WTC11 (cell line): ENCODE measurements around the gene AQP12B. TPM values are rescaled to one million over a fixed set of nuclear protein-coding genes. Genes with fewer than 3 reads are reported as not detected.

Experiments
- ATAC-seq: fragments of 200-7000 bp; cut with Tn5 transposase; 2 replicates; pipeline ENCODE4 v1.10.0; 2021; ENCODE audit warnings: mild to moderate bottlenecking, moderate library complexity
- CTCF ChIA-PET: fragments of 300-600 bp; sonication (Branson Sonifier 250); formaldehyde crosslinking; loops from one replicate; lab custom pipeline; 2021; ENCODE audit warnings: antibody characterized with exemption; lab: Charles Lee
- POLR2A ChIA-PET: fragments of 350-600 bp; sonication (Branson Sonifier 250); formaldehyde crosslinking; loops from one replicate; lab custom pipeline; 2021; ENCODE audit warnings: antibody characterized with exemption; lab: Charles Lee
- DNase-seq: peaks from one replicate; pipeline ENCODE4 v3.0.0; 2021; ENCODE audit warnings: low spot score
- H3K27ac Mint-ChIP-seq: 2 replicates; pipeline ENCODE4 v1.8.0; 2021; ENCODE audit warnings: mixed read lengths
- H3K27me3 Mint-ChIP-seq: 2 replicates; pipeline ENCODE4 v1.8.0; 2021; ENCODE audit warnings: low read depth, mild to moderate bottlenecking, moderate library complexity, mixed read lengths
- H3K36me3 Mint-ChIP-seq: 2 replicates; pipeline ENCODE4 v1.8.0; 2021; ENCODE audit warnings: mixed read lengths
- H3K4me1 Mint-ChIP-seq: 2 replicates; pipeline ENCODE4 v1.8.0; 2022; ENCODE audit warnings: mixed read lengths
- H3K4me3 Mint-ChIP-seq: 2 replicates; pipeline ENCODE4 v1.8.0; 2021; ENCODE audit warnings: mild to moderate bottlenecking, moderate library complexity, mixed read lengths
- H3K9me3 Mint-ChIP-seq: 2 replicates; pipeline ENCODE4 v1.8.0; 2021; ENCODE audit warnings: mixed read lengths
- CREB1 ChIP-seq: sonication (generic); formaldehyde crosslinking; IDR thresholded peaks from 2 replicates; pipeline ENCODE4 v1.8.0; 2023; ENCODE audit warnings: mild to moderate bottlenecking, missing genetic modification reagents
- CREM ChIP-seq: sonication (generic); formaldehyde crosslinking; IDR thresholded peaks from 2 replicates; pipeline ENCODE4 v1.8.1; 2022; ENCODE audit warnings: mild to moderate bottlenecking, missing genetic modification reagents, moderate library complexity
- ETV6 ChIP-seq: sonication (generic); formaldehyde crosslinking; IDR thresholded peaks from 2 replicates; pipeline ENCODE4 v1.8.1; 2022; ENCODE audit warnings: mild to moderate bottlenecking, missing genetic modification reagents
- HMGA2 ChIP-seq: fragments of 250-450 bp; sonication (Bioruptor Pico); IDR thresholded peaks from 2 replicates; pipeline ENCODE4 v1.4.0; 2021; ENCODE audit warnings: mild to moderate bottlenecking, moderate library complexity
- KAT7 ChIP-seq: sonication (generic); formaldehyde crosslinking; IDR thresholded peaks from 2 replicates; pipeline ENCODE4 v1.8.1; 2023; ENCODE audit warnings: missing genetic modification reagents, mild to moderate bottlenecking, borderline replicate concordance
- NR1H2 ChIP-seq: sonication (generic); formaldehyde crosslinking; IDR thresholded peaks from 2 replicates; pipeline ENCODE4 v1.9.0; 2021; ENCODE audit warnings: mild to moderate bottlenecking, moderate library complexity, missing genetic modification reagents
- ZNF317 ChIP-seq: sonication (generic); formaldehyde crosslinking; IDR thresholded peaks from 2 replicates; pipeline ENCODE4 v1.8.1; 2023; ENCODE audit warnings: low read depth, mild to moderate bottlenecking, moderate library complexity, missing genetic modification reagents, borderline replicate concordance
- total RNA-seq: library from RNA; stranded (reverse); gene quantifications from 3 replicates; pipeline ENCODE4 v1.2.3, GENCODE V29; 2021
- TF ChIP-seq, protein P1 (sequence below): sonication (generic); formaldehyde crosslinking; IDR thresholded peaks from 2 replicates; pipeline ENCODE4 v1.8.1; 2023; ENCODE audit warnings: mild to moderate bottlenecking, missing genetic modification reagents
- TF ChIP-seq, protein P2 (sequence below): sonication (generic); formaldehyde crosslinking; conservative IDR thresholded peaks from 2 replicates; pipeline ENCODE4 v1.8.1; 2023; ENCODE audit warnings: mild to moderate bottlenecking, low read depth, missing genetic modification reagents, moderate library complexity
- TF ChIP-seq, protein P3 (sequence below): fragments of 250-450 bp; sonication (Bioruptor Pico); IDR thresholded peaks from 2 replicates; pipeline ENCODE4 v1.9.0; 2021; ENCODE audit warnings: moderate library complexity, mild to moderate bottlenecking, inconsistent platforms, borderline replicate concordance
- TF ChIP-seq, protein P4 (sequence below): sonication (generic); formaldehyde crosslinking; IDR thresholded peaks from 2 replicates; pipeline ENCODE4 v1.8.1; 2022; ENCODE audit warnings: missing genetic modification reagents, borderline replicate concordance
- TF ChIP-seq, protein P5 (sequence below): sonication (generic); formaldehyde crosslinking; IDR thresholded peaks from 2 replicates; pipeline ENCODE4 v1.8.1; 2023; ENCODE audit warnings: mild to moderate bottlenecking, missing genetic modification reagents
- TF ChIP-seq, protein P6 (sequence below): fragments of 250-450 bp; sonication (Bioruptor Pico); IDR thresholded peaks from 2 replicates; pipeline ENCODE4 v1.9.0; 2021; ENCODE audit warnings: mild to moderate bottlenecking, borderline replicate concordance
- TF ChIP-seq, protein P7 (sequence below): sonication (generic); formaldehyde crosslinking; IDR thresholded peaks from 2 replicates; pipeline ENCODE4 v1.8.0; 2022; ENCODE audit warnings: mild to moderate bottlenecking, missing genetic modification reagents
- TF ChIP-seq, protein P8 (sequence below): sonication (generic); formaldehyde crosslinking; IDR thresholded peaks from 2 replicates; pipeline ENCODE4 v1.8.1; 2022; ENCODE audit warnings: low read depth, mild to moderate bottlenecking, moderate library complexity, missing genetic modification reagents, borderline replicate concordance

AQP12B gene
- total RNA-seq, 1 experiment from 2014 or later = not detected

DNA sequence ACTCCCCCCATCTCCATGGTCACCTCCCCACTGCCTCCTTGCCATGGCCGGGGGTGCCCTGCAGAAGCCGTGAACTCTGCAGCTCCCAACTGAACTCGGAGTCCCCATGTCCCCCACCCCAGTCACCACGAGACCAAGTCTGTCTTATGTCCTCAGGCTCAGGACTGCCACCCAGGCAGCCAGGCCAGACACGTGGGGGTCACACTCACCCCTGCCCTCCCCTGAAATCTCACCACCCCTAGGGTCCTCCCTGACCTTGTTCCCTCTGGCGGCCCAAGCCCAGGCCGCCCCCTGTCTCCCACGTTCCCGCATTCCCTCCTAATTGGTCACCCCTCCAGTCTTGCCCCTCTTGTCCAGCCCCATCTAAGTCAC is 19.9 kb upstream of the AQP12B start:
- DNase-seq (no peak), ATAC-seq (no peak)
- H3K27me3 Mint-ChIP-seq = no peaks in the 10 kb centered on the region
- no peaks in the 10 kb centered on the region for H3K36me3 Mint-ChIP-seq
- H3K4me1 Mint-ChIP-seq = no peaks in the 10 kb centered on the region
- CTCF ChIA-PET = no interaction called here
- H3K4me3 Mint-ChIP-seq = no peak overlapping the region
- TF ChIP-seq CREM (CRISPR knock-in tag) (no peak), ZNF317 (no peak), CREB1 (no peak), ETV6 (no peak), NR1H2 (CRISPR knock-in tag) (no peak), KAT7 (CRISPR knock-in tag) (no peak), HMGA2 (no peak)
- TF ChIP-seq, protein P1, sequence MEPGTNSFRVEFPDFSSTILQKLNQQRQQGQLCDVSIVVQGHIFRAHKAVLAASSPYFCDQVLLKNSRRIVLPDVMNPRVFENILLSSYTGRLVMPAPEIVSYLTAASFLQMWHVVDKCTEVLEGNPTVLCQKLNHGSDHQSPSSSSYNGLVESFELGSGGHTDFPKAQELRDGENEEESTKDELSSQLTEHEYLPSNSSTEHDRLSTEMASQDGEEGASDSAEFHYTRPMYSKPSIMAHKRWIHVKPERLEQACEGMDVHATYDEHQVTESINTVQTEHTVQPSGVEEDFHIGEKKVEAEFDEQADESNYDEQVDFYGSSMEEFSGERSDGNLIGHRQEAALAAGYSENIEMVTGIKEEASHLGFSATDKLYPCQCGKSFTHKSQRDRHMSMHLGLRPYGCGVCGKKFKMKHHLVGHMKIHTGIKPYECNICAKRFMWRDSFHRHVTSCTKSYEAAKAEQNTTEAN = no peak
- TF ChIP-seq, protein P2, sequence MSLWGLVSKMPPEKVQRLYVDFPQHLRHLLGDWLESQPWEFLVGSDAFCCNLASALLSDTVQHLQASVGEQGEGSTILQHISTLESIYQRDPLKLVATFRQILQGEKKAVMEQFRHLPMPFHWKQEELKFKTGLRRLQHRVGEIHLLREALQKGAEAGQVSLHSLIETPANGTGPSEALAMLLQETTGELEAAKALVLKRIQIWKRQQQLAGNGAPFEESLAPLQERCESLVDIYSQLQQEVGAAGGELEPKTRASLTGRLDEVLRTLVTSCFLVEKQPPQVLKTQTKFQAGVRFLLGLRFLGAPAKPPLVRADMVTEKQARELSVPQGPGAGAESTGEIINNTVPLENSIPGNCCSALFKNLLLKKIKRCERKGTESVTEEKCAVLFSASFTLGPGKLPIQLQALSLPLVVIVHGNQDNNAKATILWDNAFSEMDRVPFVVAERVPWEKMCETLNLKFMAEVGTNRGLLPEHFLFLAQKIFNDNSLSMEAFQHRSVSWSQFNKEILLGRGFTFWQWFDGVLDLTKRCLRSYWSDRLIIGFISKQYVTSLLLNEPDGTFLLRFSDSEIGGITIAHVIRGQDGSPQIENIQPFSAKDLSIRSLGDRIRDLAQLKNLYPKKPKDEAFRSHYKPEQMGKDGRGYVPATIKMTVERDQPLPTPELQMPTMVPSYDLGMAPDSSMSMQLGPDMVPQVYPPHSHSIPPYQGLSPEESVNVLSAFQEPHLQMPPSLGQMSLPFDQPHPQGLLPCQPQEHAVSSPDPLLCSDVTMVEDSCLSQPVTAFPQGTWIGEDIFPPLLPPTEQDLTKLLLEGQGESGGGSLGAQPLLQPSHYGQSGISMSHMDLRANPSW (CRISPR knock-in tag) = no peak
- TF ChIP-seq, protein P3, sequence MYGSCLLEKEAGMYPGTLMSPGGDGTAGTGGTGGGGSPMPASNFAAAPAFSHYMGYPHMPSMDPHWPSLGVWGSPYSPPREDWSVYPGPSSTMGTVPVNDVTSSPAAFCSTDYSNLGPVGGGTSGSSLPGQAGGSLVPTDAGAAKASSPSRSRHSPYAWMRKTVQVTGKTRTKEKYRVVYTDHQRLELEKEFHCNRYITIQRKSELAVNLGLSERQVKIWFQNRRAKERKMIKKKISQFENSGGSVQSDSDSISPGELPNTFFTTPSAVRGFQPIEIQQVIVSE (CRISPR knock-in tag) = no peak
- TF ChIP-seq, protein P4, sequence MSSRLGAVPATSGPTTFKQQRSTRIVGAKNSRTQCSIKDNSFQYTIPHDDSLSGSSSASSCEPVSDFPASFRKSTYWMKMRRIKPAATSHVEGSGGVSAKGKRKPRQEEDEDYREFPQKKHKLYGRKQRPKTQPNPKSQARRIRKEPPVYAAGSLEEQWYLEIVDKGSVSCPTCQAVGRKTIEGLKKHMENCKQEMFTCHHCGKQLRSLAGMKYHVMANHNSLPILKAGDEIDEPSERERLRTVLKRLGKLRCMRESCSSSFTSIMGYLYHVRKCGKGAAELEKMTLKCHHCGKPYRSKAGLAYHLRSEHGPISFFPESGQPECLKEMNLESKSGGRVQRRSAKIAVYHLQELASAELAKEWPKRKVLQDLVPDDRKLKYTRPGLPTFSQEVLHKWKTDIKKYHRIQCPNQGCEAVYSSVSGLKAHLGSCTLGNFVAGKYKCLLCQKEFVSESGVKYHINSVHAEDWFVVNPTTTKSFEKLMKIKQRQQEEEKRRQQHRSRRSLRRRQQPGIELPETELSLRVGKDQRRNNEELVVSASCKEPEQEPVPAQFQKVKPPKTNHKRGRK (CRISPR knock-in tag) = no peak
- TF ChIP-seq, protein P5, sequence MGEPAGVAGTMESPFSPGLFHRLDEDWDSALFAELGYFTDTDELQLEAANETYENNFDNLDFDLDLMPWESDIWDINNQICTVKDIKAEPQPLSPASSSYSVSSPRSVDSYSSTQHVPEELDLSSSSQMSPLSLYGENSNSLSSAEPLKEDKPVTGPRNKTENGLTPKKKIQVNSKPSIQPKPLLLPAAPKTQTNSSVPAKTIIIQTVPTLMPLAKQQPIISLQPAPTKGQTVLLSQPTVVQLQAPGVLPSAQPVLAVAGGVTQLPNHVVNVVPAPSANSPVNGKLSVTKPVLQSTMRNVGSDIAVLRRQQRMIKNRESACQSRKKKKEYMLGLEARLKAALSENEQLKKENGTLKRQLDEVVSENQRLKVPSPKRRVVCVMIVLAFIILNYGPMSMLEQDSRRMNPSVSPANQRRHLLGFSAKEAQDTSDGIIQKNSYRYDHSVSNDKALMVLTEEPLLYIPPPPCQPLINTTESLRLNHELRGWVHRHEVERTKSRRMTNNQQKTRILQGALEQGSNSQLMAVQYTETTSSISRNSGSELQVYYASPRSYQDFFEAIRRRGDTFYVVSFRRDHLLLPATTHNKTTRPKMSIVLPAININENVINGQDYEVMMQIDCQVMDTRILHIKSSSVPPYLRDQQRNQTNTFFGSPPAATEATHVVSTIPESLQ (CRISPR knock-in tag) = no peak
- TF ChIP-seq, protein P6, sequence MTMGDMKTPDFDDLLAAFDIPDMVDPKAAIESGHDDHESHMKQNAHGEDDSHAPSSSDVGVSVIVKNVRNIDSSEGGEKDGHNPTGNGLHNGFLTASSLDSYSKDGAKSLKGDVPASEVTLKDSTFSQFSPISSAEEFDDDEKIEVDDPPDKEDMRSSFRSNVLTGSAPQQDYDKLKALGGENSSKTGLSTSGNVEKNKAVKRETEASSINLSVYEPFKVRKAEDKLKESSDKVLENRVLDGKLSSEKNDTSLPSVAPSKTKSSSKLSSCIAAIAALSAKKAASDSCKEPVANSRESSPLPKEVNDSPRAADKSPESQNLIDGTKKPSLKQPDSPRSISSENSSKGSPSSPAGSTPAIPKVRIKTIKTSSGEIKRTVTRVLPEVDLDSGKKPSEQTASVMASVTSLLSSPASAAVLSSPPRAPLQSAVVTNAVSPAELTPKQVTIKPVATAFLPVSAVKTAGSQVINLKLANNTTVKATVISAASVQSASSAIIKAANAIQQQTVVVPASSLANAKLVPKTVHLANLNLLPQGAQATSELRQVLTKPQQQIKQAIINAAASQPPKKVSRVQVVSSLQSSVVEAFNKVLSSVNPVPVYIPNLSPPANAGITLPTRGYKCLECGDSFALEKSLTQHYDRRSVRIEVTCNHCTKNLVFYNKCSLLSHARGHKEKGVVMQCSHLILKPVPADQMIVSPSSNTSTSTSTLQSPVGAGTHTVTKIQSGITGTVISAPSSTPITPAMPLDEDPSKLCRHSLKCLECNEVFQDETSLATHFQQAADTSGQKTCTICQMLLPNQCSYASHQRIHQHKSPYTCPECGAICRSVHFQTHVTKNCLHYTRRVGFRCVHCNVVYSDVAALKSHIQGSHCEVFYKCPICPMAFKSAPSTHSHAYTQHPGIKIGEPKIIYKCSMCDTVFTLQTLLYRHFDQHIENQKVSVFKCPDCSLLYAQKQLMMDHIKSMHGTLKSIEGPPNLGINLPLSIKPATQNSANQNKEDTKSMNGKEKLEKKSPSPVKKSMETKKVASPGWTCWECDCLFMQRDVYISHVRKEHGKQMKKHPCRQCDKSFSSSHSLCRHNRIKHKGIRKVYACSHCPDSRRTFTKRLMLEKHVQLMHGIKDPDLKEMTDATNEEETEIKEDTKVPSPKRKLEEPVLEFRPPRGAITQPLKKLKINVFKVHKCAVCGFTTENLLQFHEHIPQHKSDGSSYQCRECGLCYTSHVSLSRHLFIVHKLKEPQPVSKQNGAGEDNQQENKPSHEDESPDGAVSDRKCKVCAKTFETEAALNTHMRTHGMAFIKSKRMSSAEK = no peak
- TF ChIP-seq, protein P7, sequence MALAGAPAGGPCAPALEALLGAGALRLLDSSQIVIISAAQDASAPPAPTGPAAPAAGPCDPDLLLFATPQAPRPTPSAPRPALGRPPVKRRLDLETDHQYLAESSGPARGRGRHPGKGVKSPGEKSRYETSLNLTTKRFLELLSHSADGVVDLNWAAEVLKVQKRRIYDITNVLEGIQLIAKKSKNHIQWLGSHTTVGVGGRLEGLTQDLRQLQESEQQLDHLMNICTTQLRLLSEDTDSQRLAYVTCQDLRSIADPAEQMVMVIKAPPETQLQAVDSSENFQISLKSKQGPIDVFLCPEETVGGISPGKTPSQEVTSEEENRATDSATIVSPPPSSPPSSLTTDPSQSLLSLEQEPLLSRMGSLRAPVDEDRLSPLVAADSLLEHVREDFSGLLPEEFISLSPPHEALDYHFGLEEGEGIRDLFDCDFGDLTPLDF = no peak
- TF ChIP-seq, protein P8, sequence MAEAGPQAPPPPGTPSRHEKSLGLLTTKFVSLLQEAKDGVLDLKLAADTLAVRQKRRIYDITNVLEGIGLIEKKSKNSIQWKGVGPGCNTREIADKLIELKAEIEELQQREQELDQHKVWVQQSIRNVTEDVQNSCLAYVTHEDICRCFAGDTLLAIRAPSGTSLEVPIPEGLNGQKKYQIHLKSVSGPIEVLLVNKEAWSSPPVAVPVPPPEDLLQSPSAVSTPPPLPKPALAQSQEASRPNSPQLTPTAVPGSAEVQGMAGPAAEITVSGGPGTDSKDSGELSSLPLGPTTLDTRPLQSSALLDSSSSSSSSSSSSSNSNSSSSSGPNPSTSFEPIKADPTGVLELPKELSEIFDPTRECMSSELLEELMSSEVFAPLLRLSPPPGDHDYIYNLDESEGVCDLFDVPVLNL (CRISPR knock-in tag) = no peak
- no peaks in the 10 kb centered on the region for H3K9me3 Mint-ChIP-seq
- no peak overlapping the region for H3K27ac Mint-ChIP-seq
- POLR2A ChIA-PET = interaction anchor here (0.7 kb wide), 1 partner anchor 183 kb away, joined by 4 read pairs; no protein-coding TSS in a partner anchor
